Smooth muscle cell (in vitro differentiated cells): ENCODE measurements around the gene ATG2A. TPM values are rescaled to one million over a fixed set of nuclear protein-coding genes. Genes with fewer than 3 reads are reported as not detected.

Source experiments
- DNase-seq: peaks from one replicate; lab custom pipeline; 2025; ENCODE audit not compliant: unreplicated experiment; lab: John Stamatoyannopoulos, UW
- H2AFZ ChIP-seq: fragments of 200-600 bp; sonication (generic); 2 replicates; pipeline ENCODE4 v1.6.0; 2016; ENCODE audit warnings: antibody characterized with exemption, low read depth, mild to moderate bottlenecking
- H3F3A ChIP-seq: fragments of 200-600 bp; sonication (generic); 2 replicates; pipeline ENCODE4 v1.6.0; 2017; ENCODE audit warnings: antibody characterized with exemption, low read depth
- H3K27ac ChIP-seq: fragments of 200-600 bp; sonication (generic); 2 replicates; pipeline ENCODE4 v1.5.1; 2016; ENCODE audit warnings: low read depth, mild to moderate bottlenecking
- H3K27me3 ChIP-seq: fragments of 200-600 bp; sonication (generic); 2 replicates; pipeline ENCODE4 v1.6.1; 2016; ENCODE audit warnings: low read depth, mild to moderate bottlenecking
- H3K36me3 ChIP-seq: fragments of 200-600 bp; sonication (generic); 2 replicates; pipeline ENCODE4 v1.5.1; 2016; ENCODE audit warnings: low read depth
- H3K4me1 ChIP-seq: fragments of 200-600 bp; sonication (generic); 2 replicates; pipeline ENCODE4 v1.5.1; 2016; ENCODE audit warnings: low read depth
- H3K4me2 ChIP-seq: fragments of 200-600 bp; sonication (generic); 2 replicates; pipeline ENCODE4 v1.6.0; 2016; ENCODE audit warnings: mild to moderate bottlenecking
- H3K4me3 ChIP-seq: fragments of 200-600 bp; sonication (generic); 2 replicates; pipeline ENCODE4 v1.5.1; 2016; ENCODE audit warnings: mild to moderate bottlenecking
- H3K79me2 ChIP-seq: fragments of 200-600 bp; sonication (generic); 2 replicates; pipeline ENCODE4 v1.6.0; 2016; ENCODE audit warnings: low read depth, mild to moderate bottlenecking
- H3K9ac ChIP-seq: fragments of 200-600 bp; sonication (generic); 2 replicates; pipeline ENCODE4 v1.6.0; 2016; ENCODE audit warnings: low read depth
- H3K9me3 ChIP-seq: fragments of 200-600 bp; sonication (generic); replicated peaks from 2 replicates; pipeline ENCODE4 v1.5.1; 2016; ENCODE audit warnings: low read depth
- H4K20me1 ChIP-seq: fragments of 200-600 bp; sonication (generic); 2 replicates; pipeline ENCODE4 v1.6.0; 2016; ENCODE audit warnings: low read depth
- WGBS: methylation state at CpG from one replicate; pipeline ENCODE4 v1.1.7; 2016; ENCODE audit warnings: low lambda C conversion rate; 5-methylcytosine and 5-hydroxymethylcytosine counted together
- polyA plus RNA-seq: library from polyadenylated mRNA; unstranded; fragments of >200 nt; fragmentation: Nextera tagmentation; extraction: Ambion mirVana; gene quantifications from 2 replicates; pipeline ENCODE4 v1.2.1, GENCODE V29; 2016
- total RNA-seq: library from RNA; depleted of rRNA; stranded (reverse); fragments of >200 nt; gene quantifications from 2 replicates; pipeline ENCODE4 v1.2.3, GENCODE V29; 2014
- TF ChIP-seq, protein P1 (sequence below): fragments of 200-600 bp; sonication (generic); IDR thresholded peaks from 2 replicates; pipeline ENCODE4 v1.5.1; 2017; ENCODE audit warnings: borderline replicate concordance, mild to moderate bottlenecking, antibody characterized with exemption; ENCODE audit not compliant: insufficient read depth, poor library complexity, severe bottlenecking

The ATG2A gene
- total and polyA plus RNA-seq, 2 experiments from 2014 or later = 4.9 to 6.2 TPM

DNA sequence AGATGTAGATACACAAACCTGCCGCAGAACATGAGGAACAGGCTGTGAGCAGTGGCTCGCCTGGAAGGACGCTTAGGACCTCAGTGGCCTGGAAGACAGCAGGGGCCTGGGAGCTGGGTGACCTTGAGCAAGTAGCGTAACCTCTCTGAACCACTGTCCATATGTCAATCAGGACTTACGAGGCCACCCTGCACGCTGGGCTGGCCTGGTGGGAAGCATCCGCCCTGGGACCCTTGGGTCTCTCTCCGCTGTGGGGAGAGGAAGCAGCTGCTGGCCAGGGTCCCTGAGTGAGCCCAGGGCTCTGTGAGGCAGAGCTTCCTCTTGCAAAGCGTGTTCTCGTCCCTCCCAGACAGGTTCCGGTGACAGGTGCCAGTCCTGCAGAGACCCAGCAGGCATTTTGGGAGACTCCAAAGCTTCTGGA is 24.6 kb downstream of the ATG2A start:
- no peak for DNase-seq
- Histone ChIP-seq H3K4me1 (peaks cover 17% of the 10 kb centered on the region), H3K27me3 (no peaks in the 10 kb centered on the region), H3K79me2 (no peaks in the 10 kb centered on the region), H2AFZ (no peak overlapping the region), H3K9me3 (no peaks in the 10 kb centered on the region), H3K9ac (no peak overlapping the region), H3K4me2 (no peak overlapping the region), H3K27ac (no peak overlapping the region), H4K20me1 (no peaks in the 10 kb centered on the region), H3K4me3 (peak overlapping the region; percentile 40), H3F3A (peaks cover 2% of the 10 kb centered on the region), H3K36me3 (no peaks in the 10 kb centered on the region)
- WGBS = 96% methylated on average over 11 of the region's 11 CpGs
- TF ChIP-seq, protein P1, sequence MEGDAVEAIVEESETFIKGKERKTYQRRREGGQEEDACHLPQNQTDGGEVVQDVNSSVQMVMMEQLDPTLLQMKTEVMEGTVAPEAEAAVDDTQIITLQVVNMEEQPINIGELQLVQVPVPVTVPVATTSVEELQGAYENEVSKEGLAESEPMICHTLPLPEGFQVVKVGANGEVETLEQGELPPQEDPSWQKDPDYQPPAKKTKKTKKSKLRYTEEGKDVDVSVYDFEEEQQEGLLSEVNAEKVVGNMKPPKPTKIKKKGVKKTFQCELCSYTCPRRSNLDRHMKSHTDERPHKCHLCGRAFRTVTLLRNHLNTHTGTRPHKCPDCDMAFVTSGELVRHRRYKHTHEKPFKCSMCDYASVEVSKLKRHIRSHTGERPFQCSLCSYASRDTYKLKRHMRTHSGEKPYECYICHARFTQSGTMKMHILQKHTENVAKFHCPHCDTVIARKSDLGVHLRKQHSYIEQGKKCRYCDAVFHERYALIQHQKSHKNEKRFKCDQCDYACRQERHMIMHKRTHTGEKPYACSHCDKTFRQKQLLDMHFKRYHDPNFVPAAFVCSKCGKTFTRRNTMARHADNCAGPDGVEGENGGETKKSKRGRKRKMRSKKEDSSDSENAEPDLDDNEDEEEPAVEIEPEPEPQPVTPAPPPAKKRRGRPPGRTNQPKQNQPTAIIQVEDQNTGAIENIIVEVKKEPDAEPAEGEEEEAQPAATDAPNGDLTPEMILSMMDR = no peak

DNA sequence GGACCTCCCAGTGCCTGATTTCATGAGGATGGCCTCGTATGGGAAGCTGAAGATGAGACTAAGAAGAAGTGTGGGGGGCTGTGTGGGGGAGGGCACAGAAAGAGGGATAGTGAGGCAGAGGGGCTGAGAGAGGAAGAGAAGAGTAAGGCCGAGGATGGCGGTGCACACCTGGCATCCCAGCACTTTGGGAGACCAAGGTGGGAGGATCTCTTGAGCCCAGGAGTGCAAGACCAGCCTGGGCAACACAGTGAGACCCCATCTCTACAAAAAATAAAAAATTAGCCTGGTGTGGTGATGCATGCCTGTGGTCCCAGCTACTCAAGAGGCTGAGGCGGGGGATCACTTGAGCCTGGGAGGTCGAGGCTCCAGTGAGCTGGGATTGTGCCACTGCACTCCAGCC is 25.1 kb downstream of the ATG2A start:
- Histone ChIP-seq H3K27ac (no peak overlapping the region), H2AFZ (no peak overlapping the region), H4K20me1 (no peaks in the 10 kb centered on the region), H3K79me2 (no peaks in the 10 kb centered on the region), H3K4me2 (no peak overlapping the region), H3K9me3 (no peaks in the 10 kb centered on the region), H3K4me3 (peak overlapping the region; percentile 40), H3K4me1 (peaks cover 18% of the 10 kb centered on the region), H3K27me3 (no peaks in the 10 kb centered on the region), H3K36me3 (no peaks in the 10 kb centered on the region), H3K9ac (no peak overlapping the region), H3F3A (peaks cover 8% of the 10 kb centered on the region)
- TF ChIP-seq, protein P1 = no peak
- no peak for DNase-seq
- WGBS = 88% methylated on average over 5 of the region's 5 CpGs

GRCh38 chr11:64891215-64891848 is 25.7 kb downstream of the ATG2A start:
- no peaks in the 10 kb centered on the region for H3K36me3 ChIP-seq
- no peak overlapping the region for H2AFZ ChIP-seq
- H3K4me2 ChIP-seq = no peak overlapping the region
- peaks cover 18% of the 10 kb centered on the region for H3K4me1 ChIP-seq
- H3K9ac ChIP-seq = no peak overlapping the region
- peak overlapping the region; percentile 40 for H3K4me3 ChIP-seq
- no peaks in the 10 kb centered on the region for H4K20me1 ChIP-seq
- 97% methylated on average over 25 of the region's 25 CpGs for WGBS
- H3K27ac ChIP-seq = no peak overlapping the region
- no peaks in the 10 kb centered on the region for H3K79me2 ChIP-seq
- TF ChIP-seq, protein P1 = no peak
- no peaks in the 10 kb centered on the region for H3K9me3 ChIP-seq
- no peak for DNase-seq
- H3F3A ChIP-seq = peaks cover 10% of the 10 kb centered on the region
- H3K27me3 ChIP-seq = no peaks in the 10 kb centered on the region

GRCh38 chr11:64890522-64890939 is 26.5 kb downstream of the ATG2A start:
- no peaks in the 10 kb centered on the region for H4K20me1 ChIP-seq
- no peak overlapping the region for H3K27ac ChIP-seq
- TF ChIP-seq, protein P1 = no peak
- H3K9me3 ChIP-seq = no peaks in the 10 kb centered on the region
- H2AFZ ChIP-seq = no peak overlapping the region
- peaks cover 18% of the 10 kb centered on the region for H3K4me1 ChIP-seq
- no peaks in the 10 kb centered on the region for H3K79me2 ChIP-seq
- H3K4me2 ChIP-seq = no peak overlapping the region
- DNase-seq = no peak
- no peaks in the 10 kb centered on the region for H3K36me3 ChIP-seq
- 97% methylated on average over 7 of the region's 7 CpGs for WGBS
- no peak overlapping the region for H3K9ac ChIP-seq
- peak overlapping the region; percentile 40 for H3K4me3 ChIP-seq
- peaks cover 14% of the 10 kb centered on the region for H3F3A ChIP-seq
- H3K27me3 ChIP-seq = no peaks in the 10 kb centered on the region
